SK-N-SH treated with all-trans-retinoic acid at 6 μM for 48 hours (cell line): ENCODE data around the gene SLC39A10.

Experiments
- ATAC-seq: fragments of 200-7000 bp; cut with Tn5 transposase; 3 replicates; pipeline ENCODE4 v1.9.1; 2020; ENCODE audit warnings: mild to moderate bottlenecking, moderate library complexity
- ARNTL ChIP-seq: fragments of 450-650 bp; formaldehyde crosslinking; IDR thresholded peaks from 2 replicates; pipeline ENCODE4 v1.5.0; 2020; ENCODE audit warnings: low read depth, mild to moderate bottlenecking, moderate library complexity, borderline replicate concordance
- BACH2 ChIP-seq: fragments of 250-450 bp; sonication (Bioruptor Pico); IDR thresholded peaks from 2 replicates; pipeline ENCODE4 v1.9.0; 2021; ENCODE audit warnings: mild to moderate bottlenecking, borderline replicate concordance
- CREB5 ChIP-seq: fragments of 250-450 bp; sonication (Bioruptor Pico); IDR thresholded peaks from 2 replicates; pipeline ENCODE4 v1.5.1; 2020; ENCODE audit warnings: low read depth, mild to moderate bottlenecking, moderate library complexity
- CSDC2 ChIP-seq: fragments of 250-450 bp; sonication (Bioruptor Pico); IDR thresholded peaks from 2 replicates; pipeline ENCODE4 v1.5.0; 2020; ENCODE audit warnings: mild to moderate bottlenecking, moderate library complexity
- CSRNP3 ChIP-seq: fragments of 250-450 bp; sonication (Bioruptor Pico); IDR thresholded peaks from 2 replicates; pipeline ENCODE4 v1.5.1; 2021; ENCODE audit warnings: mild to moderate bottlenecking, moderate library complexity
- ESRRG ChIP-seq: fragments of 250-450 bp; sonication (Bioruptor Pico); IDR thresholded peaks from 2 replicates; pipeline ENCODE4 v1.6.1; 2021; ENCODE audit warnings: mild to moderate bottlenecking
- GLIS3 ChIP-seq: fragments of 250-450 bp; sonication (Bioruptor Pico); IDR thresholded peaks from 2 replicates; pipeline ENCODE4 v1.5.0; 2020; ENCODE audit warnings: mild to moderate bottlenecking, moderate library complexity
- ISL1 ChIP-seq: fragments of 250-450 bp; sonication (Bioruptor Pico); IDR thresholded peaks from 2 replicates; pipeline ENCODE4 v2.1.2; 2022; ENCODE audit warnings: mild to moderate bottlenecking, moderate library complexity
- OSR1 ChIP-seq: fragments of 250-450 bp; sonication (Bioruptor Pico); IDR thresholded peaks from 2 replicates; pipeline ENCODE4 v1.8.0; 2022; ENCODE audit warnings: moderate library complexity, mild to moderate bottlenecking, inconsistent platforms
- PATZ1 ChIP-seq: fragments of 250-450 bp; sonication (Bioruptor Pico); IDR thresholded peaks from 2 replicates; pipeline ENCODE4 v1.8.0; 2020; ENCODE audit warnings: mild to moderate bottlenecking, moderate library complexity, borderline replicate concordance
- POU6F1 ChIP-seq: fragments of 250-450 bp; sonication (Bioruptor Pico); IDR thresholded peaks from 2 replicates; pipeline ENCODE4 v1.8.0; 2021; ENCODE audit warnings: low read depth, mild to moderate bottlenecking, moderate library complexity, borderline replicate concordance
- RARB ChIP-seq: fragments of 250-450 bp; sonication (Bioruptor Pico); IDR thresholded peaks from 2 replicates; pipeline ENCODE4 v1.8.0; 2021; ENCODE audit warnings: mild to moderate bottlenecking, moderate library complexity
- SNAI2 ChIP-seq: fragments of 250-450 bp; sonication (Bioruptor Pico); IDR thresholded peaks from 2 replicates; pipeline ENCODE4 v1.5.0; 2020; ENCODE audit warnings: mild to moderate bottlenecking, moderate library complexity
- TCF4 ChIP-seq: fragments of 250-450 bp; sonication (Bioruptor Pico); IDR thresholded peaks from 2 replicates; pipeline ENCODE4 v1.8.0; 2021; ENCODE audit warnings: mild to moderate bottlenecking, moderate library complexity, borderline replicate concordance
- TOX ChIP-seq: fragments of 250-450 bp; sonication (Bioruptor Pico); IDR thresholded peaks from 2 replicates; pipeline ENCODE4 v1.8.0; 2021; ENCODE audit warnings: mild to moderate bottlenecking, moderate library complexity, borderline replicate concordance
- TSHZ2 ChIP-seq: fragments of 250-450 bp; sonication (Bioruptor Pico); IDR thresholded peaks from 2 replicates; pipeline ENCODE4 v1.5.0; 2020; ENCODE audit warnings: mild to moderate bottlenecking, moderate library complexity
- ZFP3 ChIP-seq: fragments of 250-450 bp; sonication (Bioruptor Pico); IDR thresholded peaks from 2 replicates; pipeline ENCODE4 v1.5.0; 2020; ENCODE audit warnings: mild to moderate bottlenecking, moderate library complexity
- ZFP30 ChIP-seq: fragments of 450-650 bp; formaldehyde crosslinking; IDR thresholded peaks from 2 replicates; pipeline ENCODE4 v1.5.0; 2022; ENCODE audit warnings: mild to moderate bottlenecking, moderate library complexity
- ZNF565 ChIP-seq: fragments of 450-650 bp; formaldehyde crosslinking; conservative IDR thresholded peaks from 2 replicates; pipeline ENCODE4 v1.5.0; 2020; ENCODE audit warnings: low read depth, mild to moderate bottlenecking, moderate library complexity
- ZNF70 ChIP-seq: fragments of 450-650 bp; formaldehyde crosslinking; IDR thresholded peaks from 2 replicates; pipeline ENCODE4 v1.5.0; 2020; ENCODE audit warnings: mild to moderate bottlenecking, moderate library complexity
- ZNF8 ChIP-seq: fragments of 450-650 bp; formaldehyde crosslinking; IDR thresholded peaks from 2 replicates; pipeline ENCODE4 v1.5.0; 2020; ENCODE audit warnings: mild to moderate bottlenecking, moderate library complexity

SLC39A10 gene

GRCh38 chr2:195628666-195629065, 28.4 kb upstream of the SLC39A10 start:
- TF ChIP-seq ZNF70 (CRISPR knock-in tag): no peak
- TF ChIP-seq ISL1 (CRISPR knock-in tag): no peak
- no peak for TF ChIP-seq TOX (CRISPR knock-in tag)
- no peak for TF ChIP-seq ZFP3 (CRISPR knock-in tag)
- TF ChIP-seq ZNF8 (CRISPR knock-in tag): no peak
- TF ChIP-seq CSDC2 (CRISPR knock-in tag): no peak
- no peak for TF ChIP-seq ZFP30 (CRISPR knock-in tag)
- no peak for TF ChIP-seq CREB5
- TF ChIP-seq BACH2 (CRISPR knock-in tag): no peak
- no peak for TF ChIP-seq SNAI2
- TF ChIP-seq ZNF565 (CRISPR knock-in tag): no peak
- no peak for TF ChIP-seq OSR1 (CRISPR knock-in tag)
- TF ChIP-seq ESRRG (CRISPR knock-in tag): no peak
- no peak for TF ChIP-seq TCF4 (CRISPR knock-in tag)
- TF ChIP-seq RARB (CRISPR knock-in tag): no peak
- ATAC-seq: no peak

GRCh38 chr2:195632856-195633572, 24.0 kb upstream of the SLC39A10 start:
- no peak for ATAC-seq
- TF ChIP-seq TOX (CRISPR knock-in tag) (no peak), CSDC2 (CRISPR knock-in tag) (no peak), OSR1 (CRISPR knock-in tag) (no peak), CREB5 (no peak), ZNF8 (CRISPR knock-in tag) (no peak), ZNF565 (CRISPR knock-in tag) (no peak), TSHZ2 (CRISPR knock-in tag) (no peak), ZFP30 (CRISPR knock-in tag) (no peak)

GRCh38 chr2:195633573-195633870, 23.5 kb upstream of the SLC39A10 start:
- TF ChIP-seq CREB5: no peak
- no peak for TF ChIP-seq OSR1 (CRISPR knock-in tag)
- TF ChIP-seq SNAI2: no peak
- TF ChIP-seq GLIS3 (CRISPR knock-in tag): no peak
- no peak for TF ChIP-seq PATZ1
- TF ChIP-seq ARNTL (CRISPR knock-in tag): no peak
- TF ChIP-seq CSRNP3: no peak
- TF ChIP-seq ZNF8 (CRISPR knock-in tag): no peak
- no peak for TF ChIP-seq ZNF565 (CRISPR knock-in tag)
- no peak for TF ChIP-seq TCF4 (CRISPR knock-in tag)
- no peak for TF ChIP-seq ZFP3 (CRISPR knock-in tag)
- TF ChIP-seq POU6F1 (CRISPR knock-in tag): no peak
- TF ChIP-seq CSDC2 (CRISPR knock-in tag): no peak
- TF ChIP-seq TSHZ2 (CRISPR knock-in tag): no peak
- TF ChIP-seq ZFP30 (CRISPR knock-in tag): no peak
- no peak for TF ChIP-seq RARB (CRISPR knock-in tag)
- TF ChIP-seq ESRRG (CRISPR knock-in tag): no peak
- TF ChIP-seq, all 23 proteins: peak for 0
- ATAC-seq: no peak
